ENCODE results near the gene ZNF260.

DNA sequence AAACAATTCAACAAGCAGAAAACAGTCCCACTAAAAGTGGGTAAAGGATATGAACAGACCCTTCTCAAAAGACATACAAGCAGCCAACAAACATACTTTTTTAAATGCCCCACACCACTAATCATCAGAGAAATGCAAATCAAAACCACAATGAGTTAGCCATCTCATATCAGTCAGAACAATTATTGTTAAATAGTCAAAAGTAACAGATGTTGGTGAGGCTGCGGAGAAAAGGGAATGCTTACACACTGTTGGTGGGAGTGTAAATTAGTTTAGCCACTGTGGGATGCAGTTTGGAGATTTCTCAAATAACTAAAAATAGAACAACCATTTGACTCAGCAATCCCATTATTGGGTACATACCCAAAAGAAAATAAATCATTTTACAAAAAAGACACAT, 36.3 kb upstream of the ZNF260 start:
- TF ChIP-seq, protein P1, sequence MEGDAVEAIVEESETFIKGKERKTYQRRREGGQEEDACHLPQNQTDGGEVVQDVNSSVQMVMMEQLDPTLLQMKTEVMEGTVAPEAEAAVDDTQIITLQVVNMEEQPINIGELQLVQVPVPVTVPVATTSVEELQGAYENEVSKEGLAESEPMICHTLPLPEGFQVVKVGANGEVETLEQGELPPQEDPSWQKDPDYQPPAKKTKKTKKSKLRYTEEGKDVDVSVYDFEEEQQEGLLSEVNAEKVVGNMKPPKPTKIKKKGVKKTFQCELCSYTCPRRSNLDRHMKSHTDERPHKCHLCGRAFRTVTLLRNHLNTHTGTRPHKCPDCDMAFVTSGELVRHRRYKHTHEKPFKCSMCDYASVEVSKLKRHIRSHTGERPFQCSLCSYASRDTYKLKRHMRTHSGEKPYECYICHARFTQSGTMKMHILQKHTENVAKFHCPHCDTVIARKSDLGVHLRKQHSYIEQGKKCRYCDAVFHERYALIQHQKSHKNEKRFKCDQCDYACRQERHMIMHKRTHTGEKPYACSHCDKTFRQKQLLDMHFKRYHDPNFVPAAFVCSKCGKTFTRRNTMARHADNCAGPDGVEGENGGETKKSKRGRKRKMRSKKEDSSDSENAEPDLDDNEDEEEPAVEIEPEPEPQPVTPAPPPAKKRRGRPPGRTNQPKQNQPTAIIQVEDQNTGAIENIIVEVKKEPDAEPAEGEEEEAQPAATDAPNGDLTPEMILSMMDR (IDR thresholded peaks at IDR 0.05; ENCODE audit: insufficient read depth, low read length, poor library complexity, severe bottlenecking) = no peak
- TF ChIP-seq EZH2phosphoT487 (conservative IDR thresholded peaks at IDR 0.05; ENCODE audit: low read length) = no peak

Data from SU-DHL-6 (cell line).